Measurements from ENCODE around the gene DIO1. TPM values are rescaled to one million over a fixed set of nuclear protein-coding genes. Genes with fewer than 3 reads are reported as not detected.

The DIO1 gene
- total RNA-seq, 1 donor from 2014 or later = not detected

- intact Hi-C loops (cut with DNase I) = no loop called here
- no peak for DNase-seq
- ATAC-seq (ENCODE audit: poor library complexity) = no peak
These were observed 3.0 kb upstream of the DIO1 start for GRCh38 chr1:53891018-53891417.

- no peak for DNase-seq
- no peak for ATAC-seq (ENCODE audit: poor library complexity)
- intact Hi-C loops (cut with DNase I) = no loop called here
These were observed 2.3 kb upstream of the DIO1 start for GRCh38 chr1:53891678-53892077.

- ATAC-seq (ENCODE audit: poor library complexity) = no peak
- DNase-seq = peak; percentile 43
These were observed 1.1 kb upstream of the DIO1 start for GRCh38 chr1:53892911-53893310.

DNA sequence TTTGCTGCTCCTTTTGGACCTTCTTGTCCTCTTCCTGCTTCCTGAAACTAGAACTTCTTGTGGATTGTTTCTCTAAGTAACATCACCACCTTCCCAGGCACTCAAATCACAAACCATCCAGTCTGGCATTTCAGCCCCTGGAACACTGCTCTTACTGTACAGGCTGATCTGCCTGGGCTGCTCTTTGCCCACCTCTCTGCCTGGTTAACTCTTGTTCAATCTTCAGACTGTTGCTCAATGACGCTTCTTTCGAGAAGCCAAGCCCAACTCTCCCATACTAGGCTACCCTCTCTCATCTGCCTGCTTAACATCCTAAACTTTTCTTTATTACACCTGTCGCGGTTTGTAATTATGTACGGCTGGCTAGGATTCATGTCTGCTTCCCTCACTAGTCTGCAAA, 657 bp downstream of the DIO1 start:
- ATAC-seq (ENCODE audit: poor library complexity) (no peak), DNase-seq (no peak)
- intact Hi-C loops (cut with DNase I) = no loop called here

More at GRCh38 chr1:53892911-53893310, 1.1 kb upstream of the DIO1 start:
- intact Hi-C loops (cut with DNase I) = no loop called here

DNA sequence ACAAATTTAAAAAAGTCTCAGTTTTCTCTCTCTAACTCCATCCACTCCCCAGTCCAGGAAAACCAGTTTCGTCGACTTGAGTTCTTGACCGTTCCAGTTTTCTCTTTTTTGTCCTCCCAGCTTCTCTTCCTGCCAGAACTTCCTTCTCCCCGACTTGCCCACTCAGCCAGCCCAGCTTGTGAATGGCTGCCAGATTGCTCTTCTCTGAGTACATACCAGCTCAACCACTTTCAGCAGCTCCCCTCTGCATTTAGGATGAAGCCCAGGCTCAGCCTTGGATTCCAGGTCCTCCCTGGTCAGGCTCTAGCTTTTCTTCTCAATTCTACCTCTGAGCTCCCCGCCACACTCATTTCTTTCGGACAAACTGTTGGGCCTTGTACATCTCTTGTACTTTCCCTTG, 1.4 kb downstream of the DIO1 start:
- DNase-seq (no peak), ATAC-seq (ENCODE audit: poor library complexity) (no peak)
- intact Hi-C loops (cut with DNase I) = no loop called here

- no peak for ATAC-seq (ENCODE audit: poor library complexity)
- DNase-seq = no peak
- intact Hi-C loops (cut with DNase I) = no loop called here
These were observed 2.7 kb downstream of the DIO1 start for GRCh38 chr1:53896635-53897229.

GRCh38 chr1:53899206-53899628, 5.2 kb downstream of the DIO1 start:
- DNase-seq (no peak), ATAC-seq (ENCODE audit: poor library complexity) (peak; percentile 63)

DNA sequence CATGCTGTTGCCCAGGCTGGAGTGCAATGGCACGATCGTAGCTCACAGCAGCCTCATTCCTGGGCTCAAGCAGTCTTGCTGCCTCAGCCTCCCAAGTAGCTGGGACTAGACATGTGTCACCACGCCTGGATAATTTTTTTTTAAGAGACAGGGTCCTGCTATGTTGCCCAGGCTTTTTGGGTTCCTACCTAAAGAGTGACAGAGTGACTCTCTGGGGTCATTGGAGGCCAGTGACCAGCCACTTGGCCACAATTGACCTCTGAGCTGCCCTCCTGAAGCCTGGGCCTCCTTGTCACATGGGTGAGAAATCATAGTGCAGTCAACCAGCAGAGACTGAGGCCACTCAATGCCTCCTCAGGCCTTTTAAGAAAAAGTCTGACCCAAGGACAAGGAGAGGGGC, 5.7 kb downstream of the DIO1 start:
- no peak for ATAC-seq (ENCODE audit: poor library complexity)
- no peak for DNase-seq
- intact Hi-C loops (cut with DNase I) = no loop called here

More at GRCh38 chr1:53899206-53899628, 5.2 kb downstream of the DIO1 start:
- intact Hi-C loops (cut with DNase I) = no loop called here

DNA sequence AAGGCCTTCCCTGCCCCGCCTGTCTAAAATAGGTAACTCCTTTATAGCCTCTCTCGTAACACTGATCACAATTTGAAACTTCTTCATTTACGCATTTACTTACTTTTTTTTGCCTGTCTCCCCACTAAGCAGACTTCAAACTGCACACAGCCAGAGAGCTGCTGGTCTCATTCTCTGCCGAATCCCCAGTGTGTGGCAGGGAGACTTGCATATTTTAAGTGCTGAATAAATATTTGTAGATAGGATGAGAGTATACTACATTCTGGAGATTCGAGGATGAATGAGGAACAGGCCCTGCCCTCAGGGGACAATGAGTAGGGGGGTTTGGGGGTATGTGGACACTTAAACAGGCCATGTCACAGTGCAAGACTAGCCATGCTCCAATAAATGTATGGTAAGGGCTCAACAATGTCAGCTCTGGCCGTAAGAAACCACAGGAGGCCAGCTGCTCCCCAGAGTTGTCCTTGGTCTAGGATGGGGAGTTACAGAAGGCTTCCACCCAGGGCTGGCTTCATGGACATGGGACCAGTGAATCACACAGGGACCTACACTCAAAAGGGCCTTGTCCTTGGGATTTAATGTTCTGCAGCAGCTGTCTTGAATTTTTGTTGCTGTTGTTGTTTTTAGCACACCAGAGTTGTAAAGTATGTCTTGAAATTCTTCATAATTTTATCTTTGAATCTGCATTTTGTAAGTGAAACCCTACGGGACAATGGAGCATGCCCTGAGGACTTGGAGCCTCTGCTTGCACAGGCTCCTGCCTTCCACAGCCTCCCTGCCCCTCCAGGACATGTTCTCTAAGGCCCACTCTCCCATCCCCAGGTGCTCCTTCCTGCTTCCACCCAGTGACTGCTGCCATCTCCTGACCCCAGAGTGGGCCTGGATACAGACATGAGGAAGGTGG, 8.5 kb downstream of the DIO1 start:
- DNase-seq = no peak
- intact Hi-C loops (cut with DNase I) = no loop called here
- ATAC-seq (ENCODE audit: poor library complexity) = no peak

GRCh38 chr1:53905509-53905908, 11.5 kb downstream of the DIO1 start:
- ATAC-seq (ENCODE audit: poor library complexity) = no peak
- DNase-seq = no peak
- intact Hi-C loops (cut with DNase I) = no loop called here

GRCh38 chr1:53906121-53906520, 12.1 kb downstream of the DIO1 start:
- DNase-seq (no peak), ATAC-seq (ENCODE audit: poor library complexity) (no peak)
- intact Hi-C loops (cut with DNase I) = no loop called here

- intact Hi-C loops (cut with DNase I) = no loop called here
- ATAC-seq (ENCODE audit: poor library complexity) (no peak), DNase-seq (no peak)
These were observed 16.0 kb downstream of the DIO1 start for GRCh38 chr1:53909946-53910345.

DNA sequence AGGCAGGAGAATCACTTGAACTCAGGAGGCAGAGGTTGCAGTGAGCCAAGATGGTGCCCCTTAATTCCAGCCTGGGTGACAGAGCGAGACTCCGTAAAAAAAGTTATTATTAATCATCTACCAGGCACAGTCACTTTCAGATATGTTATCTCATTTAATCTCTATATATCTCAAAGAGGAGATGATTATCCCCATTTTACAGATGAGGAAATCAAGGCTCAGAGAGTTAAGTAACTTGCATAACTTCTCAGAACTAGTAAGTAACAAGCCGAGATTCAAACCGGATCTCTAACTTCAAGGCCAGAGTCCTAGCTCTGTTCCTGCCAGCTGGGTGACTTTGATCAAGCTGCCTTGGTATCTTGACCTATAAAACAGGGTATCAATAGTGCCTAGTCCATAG, 17.5 kb downstream of the DIO1 start:
- no peak for ATAC-seq (ENCODE audit: poor library complexity)
- intact Hi-C loops (cut with DNase I) = no loop called here
- no peak for DNase-seq

DNA sequence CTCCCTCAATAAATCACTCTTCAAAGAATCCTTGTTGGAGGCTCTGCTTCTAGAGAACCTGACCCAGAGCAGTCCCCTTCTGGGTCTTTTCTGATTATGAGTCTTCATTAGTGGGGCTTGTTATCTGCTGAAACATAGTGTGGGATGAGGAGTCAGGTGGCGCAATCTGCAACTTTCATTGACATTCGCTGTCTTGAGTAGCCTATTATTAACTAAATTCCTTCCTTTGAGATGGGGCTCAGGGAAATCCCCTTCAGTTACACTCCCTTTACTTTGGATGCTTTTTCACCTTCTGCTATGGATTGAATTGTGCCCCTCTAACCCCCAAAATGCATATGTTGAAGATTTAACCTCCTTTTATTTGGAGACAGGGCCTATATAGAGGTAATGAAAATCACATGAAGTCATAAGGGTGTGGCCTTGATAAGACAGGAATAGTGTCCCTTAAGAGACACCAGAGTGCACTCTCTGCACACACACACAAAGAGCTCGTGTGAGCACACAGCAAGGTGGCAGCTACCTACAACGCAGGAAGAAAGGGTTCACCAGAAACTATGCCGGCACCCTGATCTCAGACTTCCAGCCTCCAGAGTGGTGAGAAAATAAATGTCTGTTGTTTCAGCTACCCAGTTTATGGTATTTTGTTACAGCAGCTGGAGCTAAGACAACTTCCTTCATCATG, 19.5 kb downstream of the DIO1 start:
- intact Hi-C loops (cut with DNase I) = no loop called here
- ATAC-seq (ENCODE audit: poor library complexity) (no peak), DNase-seq (no peak)

GRCh38 chr1:53918343-53918742, 24.4 kb downstream of the DIO1 start:
- ATAC-seq (ENCODE audit: poor library complexity) = no peak
- intact Hi-C loops (cut with DNase I) = no loop called here

GRCh38 chr1:53919675-53920066, 25.7 kb downstream of the DIO1 start:
- intact Hi-C loops (cut with DNase I) = no loop called here
- DNase-seq (no peak), ATAC-seq (ENCODE audit: poor library complexity) (no peak)

More at GRCh38 chr1:53918343-53918742, 24.4 kb downstream of the DIO1 start:
- no peak for DNase-seq

GRCh38 chr1:53927376-53927881, 33.4 kb downstream of the DIO1 start:
- intact Hi-C loops (cut with DNase I) = no loop called here
- DNase-seq (no peak), ATAC-seq (ENCODE audit: poor library complexity) (no peak)

- intact Hi-C loops (cut with DNase I) = no loop called here
- ATAC-seq (ENCODE audit: poor library complexity) (no peak), DNase-seq (no peak)
These were observed 35.4 kb downstream of the DIO1 start for GRCh38 chr1:53929246-53929960.

GRCh38 chr1:53930932-53931331, 36.9 kb downstream of the DIO1 start:
- DNase-seq = no peak
- intact Hi-C loops (cut with DNase I) = no loop called here
- ATAC-seq (ENCODE audit: poor library complexity) = no peak
